Neural cell (in vitro differentiated cells): ENCODE measurements around the gene ARHGAP29.

Source experiments
- CTCF ChIP-seq: fragments of 450-650 bp; IDR thresholded peaks from 2 replicates; pipeline ENCODE4 v1.5.1; 2014; ENCODE audit warnings: antibody characterized with exemption, mild to moderate bottlenecking, moderate library complexity; ENCODE audit not compliant: poor library complexity, severe bottlenecking
- RAD21 ChIP-seq: fragments of 450-650 bp; conservative IDR thresholded peaks from 2 replicates; pipeline ENCODE4 v1.6.1; 2014; ENCODE audit warnings: antibody characterized with exemption, mild to moderate bottlenecking, moderate library complexity
- REST ChIP-seq: IDR thresholded peaks from 2 replicates; pipeline ENCODE4 v1.6.1; 2012; ENCODE audit warnings: borderline replicate concordance
- TAF1 ChIP-seq: IDR thresholded peaks from 2 replicates; pipeline ENCODE4 v1.6.1; 2012; ENCODE audit warnings: low read depth

- TF ChIP-seq CTCF: no peak
- no peak for TF ChIP-seq REST
- no peak for TF ChIP-seq RAD21
- no peak for TF ChIP-seq TAF1
Measured at GRCh38 chr1:94269921-94270320, 32.5 kb upstream of the ARHGAP29 start.
